RWPE2 (cell line): ENCODE data around the gene BOLA1.
"Not testable (repeated sequence)": the region's sequence is repeated elsewhere in the genome, so short reads cannot be mapped to it uniquely, and the experiment has no call there.

ENCODE experiments used
- ATAC-seq: fragments of 200-7000 bp; cut with Tn5 transposase; 3 replicates; pipeline ENCODE4 v1.9.1; 2021; ENCODE audit warnings: low read depth
- DNase-seq: peaks from one replicate; pipeline ENCODE4 v3.0.0-alpha.2; 2020; ENCODE audit warnings: low spot score
- H3K27ac ChIP-seq: fragments of 450-650 bp; 2 replicates; pipeline ENCODE4 v1.5.1; 2017; ENCODE audit warnings: mild to moderate bottlenecking; ENCODE audit not compliant: poor library complexity, severe bottlenecking
- H3K27me3 ChIP-seq: fragments of 250-450 bp; sonication (Bioruptor Pico); 2 replicates; pipeline ENCODE4 v1.5.1; 2021; ENCODE audit warnings: mild to moderate bottlenecking, moderate library complexity; ENCODE audit not compliant: insufficient read depth, poor library complexity, severe bottlenecking
- H3K36me3 ChIP-seq: fragments of 250-450 bp; sonication (Bioruptor Pico); 2 replicates; pipeline ENCODE4 v1.5.1; 2020; ENCODE audit warnings: low read depth, mild to moderate bottlenecking, moderate library complexity
- H3K4me1 ChIP-seq: fragments of 250-450 bp; sonication (Bioruptor Pico); 2 replicates; pipeline ENCODE4 v1.5.1; 2021; ENCODE audit warnings: mild to moderate bottlenecking, moderate library complexity; ENCODE audit not compliant: insufficient read depth, poor library complexity, severe bottlenecking
- H3K4me3 ChIP-seq: fragments of 250-450 bp; sonication (Bioruptor Pico); 2 replicates; pipeline ENCODE4 v1.5.1; 2021; ENCODE audit warnings: mild to moderate bottlenecking, moderate library complexity; ENCODE audit not compliant: severe bottlenecking
- H3K9me3 ChIP-seq: fragments of 250-450 bp; sonication (Bioruptor Pico); 2 replicates; pipeline ENCODE4 v1.5.1; 2021; ENCODE audit warnings: mild to moderate bottlenecking, moderate library complexity; ENCODE audit not compliant: severe bottlenecking
- CTCF ChIP-seq: fragments of 450-650 bp; IDR thresholded peaks from one replicate; pipeline ENCODE4 v1.5.1; 2017; ENCODE audit warnings: mild to moderate bottlenecking, moderate library complexity; ENCODE audit not compliant: poor library complexity, severe bottlenecking

BOLA1 gene

GRCh38 chr1:149866887-149867286 lies 32.5 kb upstream of the BOLA1 start:
- not testable (repeated sequence) for H3K27ac ChIP-seq, H3K4me1 ChIP-seq, ATAC-seq, DNase-seq, H3K4me3 ChIP-seq, H3K9me3 ChIP-seq, H3K27me3 ChIP-seq, H3K36me3 ChIP-seq

GRCh38 chr1:149873060-149873459 lies 26.3 kb upstream of the BOLA1 start:
- H3K4me1 ChIP-seq, H3K9me3 ChIP-seq, ATAC-seq, H3K36me3 ChIP-seq, H3K27ac ChIP-seq, H3K27me3 ChIP-seq, H3K4me3 ChIP-seq, DNase-seq: not testable (repeated sequence)

GRCh38 chr1:149877211-149877946 lies 22.0 kb upstream of the BOLA1 start:
- ATAC-seq (no peak), DNase-seq (no peak)
- no peak for TF ChIP-seq CTCF
- no peaks in the 10 kb centered on the region for H3K4me1 ChIP-seq
- no peaks in the 10 kb centered on the region for H3K9me3 ChIP-seq
- H3K27me3 ChIP-seq, result no peaks in the 10 kb centered on the region
- H3K27ac ChIP-seq, result no peak overlapping the region
- no peaks in the 10 kb centered on the region for H3K36me3 ChIP-seq
- no peak overlapping the region for H3K4me3 ChIP-seq

- Histone ChIP-seq H3K4me3 (no peak overlapping the region), H3K9me3 (no peaks in the 10 kb centered on the region), H3K27ac (no peak overlapping the region), H3K27me3 (no peaks in the 10 kb centered on the region), H3K4me1 (peaks cover 2% of the 10 kb centered on the region), H3K36me3 (no peaks in the 10 kb centered on the region)
- TF ChIP-seq CTCF, result no peak
- DNase-seq (no peak), ATAC-seq (no peak)
Observed at GRCh38 chr1:149879556-149879955, 19.8 kb upstream of the BOLA1 start.

- ATAC-seq, result no peak
Observed at GRCh38 chr1:149881876-149882275, 17.5 kb upstream of the BOLA1 start.

More at GRCh38 chr1:149881876-149882275, 17.5 kb upstream of the BOLA1 start:
- DNase-seq, result no peak
- Histone ChIP-seq H3K27me3 (no peaks in the 10 kb centered on the region), H3K4me1 (peaks cover 9% of the 10 kb centered on the region), H3K9me3 (no peaks in the 10 kb centered on the region), H3K36me3 (no peaks in the 10 kb centered on the region), H3K4me3 (no peak overlapping the region), H3K27ac (no peak overlapping the region)
- no peak for TF ChIP-seq CTCF
